ENCODE data around the gene STXBP1.
A peak's percentile ranks its signal among the peaks of the same experiment; 100 is the strongest.

Gene STXBP1

DNA sequence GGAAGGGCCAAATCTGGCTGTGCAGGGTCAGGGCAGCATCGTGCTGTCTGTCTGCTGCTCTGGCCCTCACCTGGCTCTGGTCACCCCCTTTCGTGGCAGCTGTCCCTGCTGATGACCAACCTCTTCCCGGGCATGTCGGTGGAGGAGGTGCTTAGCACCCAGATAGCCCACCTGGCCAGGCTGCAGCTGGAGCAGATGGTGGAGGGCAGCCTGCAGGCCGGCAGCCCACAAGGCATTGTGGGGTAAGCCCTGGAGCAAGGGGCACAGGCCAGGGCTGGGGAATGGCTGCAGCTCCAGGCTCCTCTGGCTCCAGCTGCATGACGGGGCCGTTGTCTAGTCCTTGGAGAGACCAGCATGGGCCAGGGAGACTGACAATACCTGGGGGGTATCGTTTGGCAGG is 114.8 kb downstream of the STXBP1 start:
- TF ChIP-seq TAF1 (IDR thresholded peaks at IDR 0.05; ENCODE audit: borderline replicate concordance, low read depth, low read length) (no peak), POLR2A (IDR thresholded peaks at IDR 0.05; ENCODE audit: low read depth, low read length) (no peak), POLR2AphosphoS5 (IDR thresholded peaks at IDR 0.05; ENCODE audit: low read depth, low read length) (no peak)
- no peak for DNase-seq (ENCODE audit: insufficient read length)
- FAIRE-seq: no peak

DNA sequence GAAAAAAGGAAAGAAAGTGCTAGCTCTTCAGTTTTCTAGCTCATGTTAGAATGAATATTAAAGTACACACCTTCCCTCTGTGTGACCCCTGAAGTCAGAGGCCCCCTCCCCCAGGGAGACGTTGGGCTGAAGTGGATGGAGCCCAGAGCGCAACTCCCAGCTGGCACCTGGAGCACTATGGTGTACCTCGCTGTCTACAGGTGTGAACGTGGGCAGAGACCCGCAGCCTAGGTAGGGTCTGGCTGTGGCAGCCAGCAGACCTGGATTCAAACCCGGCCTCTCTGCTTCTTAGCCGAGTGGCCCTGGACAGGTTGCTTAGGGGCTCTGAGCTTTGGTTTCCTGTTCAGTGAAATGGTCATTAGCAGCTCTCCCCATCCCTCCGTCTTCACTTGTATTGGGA is 116.7 kb downstream of the STXBP1 start:
- TF ChIP-seq TAF1 (IDR thresholded peaks at IDR 0.05; ENCODE audit: borderline replicate concordance, low read depth, low read length) (no peak), POLR2A (IDR thresholded peaks at IDR 0.05; ENCODE audit: low read depth, low read length) (no peak), POLR2AphosphoS5 (IDR thresholded peaks at IDR 0.05; ENCODE audit: low read depth, low read length) (no peak)
- no peak for FAIRE-seq
- no peak for DNase-seq (ENCODE audit: insufficient read length)

DNA sequence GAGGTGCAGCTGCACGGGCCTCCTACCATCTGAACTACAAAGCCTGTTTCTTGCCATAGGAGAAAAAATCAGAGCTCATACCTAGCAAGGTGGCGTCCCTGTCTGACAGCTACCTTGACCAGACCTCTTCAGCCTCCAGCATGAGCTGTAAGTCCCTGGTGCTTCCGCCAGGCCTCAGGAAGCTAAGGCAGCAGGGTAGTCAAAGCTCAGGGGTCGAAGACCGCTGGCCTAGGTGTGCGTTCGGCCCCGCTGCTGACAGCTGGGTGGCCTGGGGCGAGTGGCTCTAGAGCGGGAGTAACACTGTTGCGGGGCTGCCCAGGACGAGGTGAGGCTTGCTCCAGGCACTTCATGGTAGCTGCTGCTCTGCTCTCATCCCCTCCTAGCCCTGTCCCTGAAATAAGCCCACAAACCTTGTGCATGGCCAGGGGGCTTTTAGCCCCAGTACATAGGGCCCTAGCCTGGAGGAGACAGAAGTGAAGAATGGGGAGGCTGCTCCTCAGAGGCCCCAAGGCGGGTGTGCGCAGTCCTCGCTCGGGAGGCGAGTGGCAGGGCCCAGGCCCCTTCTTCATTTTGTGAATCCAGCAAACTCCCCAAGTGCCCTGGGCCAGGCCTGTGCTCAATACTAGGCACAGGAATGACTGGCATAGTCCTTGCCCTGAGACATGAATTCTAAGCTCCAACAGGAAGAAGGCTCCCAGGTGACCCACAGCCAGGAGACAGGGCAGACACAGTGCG is 117.6 kb downstream of the STXBP1 start:
- no peak for FAIRE-seq
- no peak for TF ChIP-seq POLR2AphosphoS5 (IDR thresholded peaks at IDR 0.05; ENCODE audit: low read depth, low read length)
- no peak for TF ChIP-seq TAF1 (IDR thresholded peaks at IDR 0.05; ENCODE audit: borderline replicate concordance, low read depth, low read length)
- TF ChIP-seq POLR2A (IDR thresholded peaks at IDR 0.05; ENCODE audit: low read depth, low read length): no peak
- DNase-seq (ENCODE audit: insufficient read length): no peak

DNA sequence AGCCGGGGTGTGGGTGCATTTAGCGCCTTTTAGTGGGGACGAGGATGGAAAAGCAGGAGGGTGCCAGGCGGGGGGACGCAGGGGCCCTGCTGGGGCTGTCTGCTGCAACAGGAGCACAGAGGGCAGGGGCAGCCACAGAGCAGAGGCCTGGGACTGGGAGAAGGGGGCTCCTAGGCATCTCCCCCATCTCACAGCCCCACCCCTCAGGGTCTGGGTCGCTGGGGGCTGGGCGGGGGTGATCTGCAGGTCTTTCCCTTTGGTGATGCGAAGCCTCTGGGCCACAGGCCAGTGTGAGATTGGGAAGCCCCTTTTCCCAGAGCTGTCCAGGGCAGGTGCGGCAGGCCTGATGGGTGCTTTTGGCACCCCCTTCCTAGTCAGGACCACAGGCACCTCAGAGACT is 118.2 kb downstream of the STXBP1 start:
- no peak for TF ChIP-seq POLR2A (IDR thresholded peaks at IDR 0.05; ENCODE audit: low read depth, low read length)
- no peak for TF ChIP-seq TAF1 (IDR thresholded peaks at IDR 0.05; ENCODE audit: borderline replicate concordance, low read depth, low read length)
- TF ChIP-seq POLR2AphosphoS5 (IDR thresholded peaks at IDR 0.05; ENCODE audit: low read depth, low read length): no peak
- FAIRE-seq (no peak), DNase-seq (ENCODE audit: insufficient read length) (no peak)

DNA sequence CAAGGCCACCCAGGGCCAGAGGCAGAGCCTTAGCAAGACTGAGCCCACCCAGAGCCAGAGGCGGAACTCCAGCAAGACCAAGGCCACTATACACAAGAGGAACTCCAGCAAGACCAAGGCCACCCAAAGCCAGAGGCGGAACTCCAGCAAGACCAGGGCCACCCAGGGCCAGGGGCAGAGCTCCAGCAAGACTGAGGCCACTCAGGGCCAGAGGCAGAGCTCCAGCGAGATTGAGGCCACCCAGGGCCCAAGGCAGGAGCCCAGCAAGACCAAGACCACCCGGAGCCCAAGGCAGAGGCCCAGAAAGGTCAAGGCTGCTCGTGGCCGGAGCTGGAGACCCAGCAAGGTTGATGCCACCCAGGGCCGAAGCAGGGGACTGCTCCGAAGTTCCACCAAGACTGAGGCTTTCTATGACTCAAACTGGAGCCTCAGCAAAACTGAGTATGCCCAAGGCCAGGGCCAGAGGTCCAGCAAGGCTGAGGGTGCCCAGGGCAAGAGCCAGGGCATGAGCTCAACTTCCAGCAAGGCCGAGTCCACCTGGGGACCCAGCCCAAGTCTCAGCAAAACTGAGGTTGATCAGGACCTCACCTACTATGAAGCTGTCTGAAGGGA is 118.8 kb downstream of the STXBP1 start:
- no peak for TF ChIP-seq POLR2A (IDR thresholded peaks at IDR 0.05; ENCODE audit: low read depth, low read length)
- no peak for TF ChIP-seq POLR2AphosphoS5 (IDR thresholded peaks at IDR 0.05; ENCODE audit: low read depth, low read length)
- TF ChIP-seq TAF1 (IDR thresholded peaks at IDR 0.05; ENCODE audit: borderline replicate concordance, low read depth, low read length): no peak
- FAIRE-seq: no peak
- DNase-seq (ENCODE audit: insufficient read length): no peak

DNA sequence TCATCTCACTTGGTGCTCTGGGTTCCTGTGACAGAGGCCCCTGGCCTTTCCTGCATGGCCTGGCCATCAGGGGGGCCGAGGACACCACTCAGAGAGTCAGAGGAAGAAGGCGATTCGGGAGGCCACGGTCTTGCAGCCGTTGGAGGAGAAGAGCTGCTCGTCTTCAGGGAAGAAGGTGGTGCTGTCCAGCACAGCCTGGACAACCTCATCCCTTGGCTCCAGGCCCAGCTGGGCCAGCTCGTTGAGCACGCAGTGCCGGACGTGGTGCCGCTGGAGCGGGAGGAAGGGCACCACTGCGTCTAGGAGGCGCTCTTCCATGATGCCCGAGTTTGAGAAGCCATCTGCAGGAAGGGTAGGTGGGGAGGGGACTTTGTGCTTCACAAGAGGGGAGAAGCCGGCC is 119.9 kb downstream of the STXBP1 start:
- DNase-seq (ENCODE audit: insufficient read length) (no peak), FAIRE-seq (no peak)
- TF ChIP-seq TAF1 (IDR thresholded peaks at IDR 0.05; ENCODE audit: borderline replicate concordance, low read depth, low read length) (no peak), POLR2A (IDR thresholded peaks at IDR 0.05; ENCODE audit: low read depth, low read length) (no peak), POLR2AphosphoS5 (IDR thresholded peaks at IDR 0.05; ENCODE audit: low read depth, low read length) (no peak)

DNA sequence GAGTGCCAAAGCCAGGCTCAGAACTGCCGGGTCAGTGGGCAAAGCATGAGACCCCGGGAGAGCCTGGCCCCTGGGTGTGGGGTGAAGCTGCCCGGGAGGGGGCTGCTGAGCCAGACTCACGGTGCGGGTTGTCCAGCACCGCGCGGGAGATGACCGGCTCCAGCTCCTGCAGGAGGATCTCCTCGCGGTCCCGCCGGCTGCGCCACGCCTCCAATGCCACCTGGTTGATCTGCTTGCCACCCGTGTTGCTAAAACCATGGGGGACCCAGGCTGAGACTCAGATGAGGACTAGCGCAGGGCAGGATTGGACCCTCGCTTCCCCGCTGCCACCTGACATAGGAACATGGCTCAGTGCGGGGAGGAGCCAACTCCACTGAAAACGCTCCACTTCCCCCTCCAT is 120.4 kb downstream of the STXBP1 start:
- no peak for DNase-seq (ENCODE audit: insufficient read length)
- no peak for TF ChIP-seq POLR2A (IDR thresholded peaks at IDR 0.05; ENCODE audit: low read depth, low read length)
- no peak for TF ChIP-seq POLR2AphosphoS5 (IDR thresholded peaks at IDR 0.05; ENCODE audit: low read depth, low read length)
- TF ChIP-seq TAF1 (IDR thresholded peaks at IDR 0.05; ENCODE audit: borderline replicate concordance, low read depth, low read length): no peak
- no peak for FAIRE-seq

DNA sequence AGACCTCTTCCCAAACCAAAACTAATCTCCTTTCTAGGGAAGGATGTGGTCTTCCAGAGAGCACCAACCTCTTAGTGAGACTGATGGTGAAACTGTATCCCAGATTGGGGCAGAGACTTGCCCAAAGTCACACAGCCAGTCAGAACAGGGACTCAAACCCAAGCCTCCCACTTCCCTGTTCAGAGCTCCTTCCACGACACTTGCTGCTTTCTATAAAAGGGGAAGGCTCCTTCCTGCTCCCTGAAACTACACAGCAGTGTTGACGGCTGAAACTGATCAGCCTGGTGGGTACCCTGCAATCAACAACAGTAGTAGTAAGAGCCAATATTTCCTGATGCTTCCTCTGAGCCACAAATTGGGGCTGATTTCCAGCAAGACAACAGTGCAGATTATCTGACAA is 121.5 kb downstream of the STXBP1 start:
- no peak for TF ChIP-seq TAF1 (IDR thresholded peaks at IDR 0.05; ENCODE audit: borderline replicate concordance, low read depth, low read length)
- no peak for TF ChIP-seq POLR2AphosphoS5 (IDR thresholded peaks at IDR 0.05; ENCODE audit: low read depth, low read length)
- no peak for TF ChIP-seq POLR2A (IDR thresholded peaks at IDR 0.05; ENCODE audit: low read depth, low read length)
- FAIRE-seq (no peak), DNase-seq (ENCODE audit: insufficient read length) (no peak)

DNA sequence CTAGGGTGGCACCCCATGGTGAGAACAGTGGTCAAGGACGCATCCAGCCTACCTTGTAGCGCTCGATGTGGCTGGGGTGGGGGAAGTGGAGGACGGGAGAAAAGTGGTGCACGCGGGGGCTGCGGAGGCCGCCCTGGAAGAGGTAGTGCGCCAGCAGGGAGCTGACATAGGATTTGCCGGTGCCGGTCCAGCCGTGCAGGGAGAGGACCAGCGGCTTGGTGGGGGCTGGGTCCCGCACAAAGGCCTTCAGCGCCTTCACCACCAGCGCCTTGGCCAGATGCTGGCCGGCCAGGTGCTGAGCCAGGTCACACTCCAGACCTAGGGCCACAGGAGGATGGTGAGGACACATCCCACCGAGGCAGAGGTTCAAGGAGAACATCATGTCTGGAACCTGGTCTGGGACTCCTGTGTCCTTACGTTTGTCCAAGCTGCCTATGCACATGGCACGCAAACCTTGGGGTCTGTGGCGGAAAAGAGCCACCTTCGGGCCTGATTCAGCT is 122.2 kb downstream of the STXBP1 start:
- no peak for DNase-seq (ENCODE audit: insufficient read length)
- no peak for FAIRE-seq
- TF ChIP-seq POLR2A (IDR thresholded peaks at IDR 0.05; ENCODE audit: low read depth, low read length): no peak
- TF ChIP-seq TAF1 (IDR thresholded peaks at IDR 0.05; ENCODE audit: borderline replicate concordance, low read depth, low read length): no peak
- no peak for TF ChIP-seq POLR2AphosphoS5 (IDR thresholded peaks at IDR 0.05; ENCODE audit: low read depth, low read length)

DNA sequence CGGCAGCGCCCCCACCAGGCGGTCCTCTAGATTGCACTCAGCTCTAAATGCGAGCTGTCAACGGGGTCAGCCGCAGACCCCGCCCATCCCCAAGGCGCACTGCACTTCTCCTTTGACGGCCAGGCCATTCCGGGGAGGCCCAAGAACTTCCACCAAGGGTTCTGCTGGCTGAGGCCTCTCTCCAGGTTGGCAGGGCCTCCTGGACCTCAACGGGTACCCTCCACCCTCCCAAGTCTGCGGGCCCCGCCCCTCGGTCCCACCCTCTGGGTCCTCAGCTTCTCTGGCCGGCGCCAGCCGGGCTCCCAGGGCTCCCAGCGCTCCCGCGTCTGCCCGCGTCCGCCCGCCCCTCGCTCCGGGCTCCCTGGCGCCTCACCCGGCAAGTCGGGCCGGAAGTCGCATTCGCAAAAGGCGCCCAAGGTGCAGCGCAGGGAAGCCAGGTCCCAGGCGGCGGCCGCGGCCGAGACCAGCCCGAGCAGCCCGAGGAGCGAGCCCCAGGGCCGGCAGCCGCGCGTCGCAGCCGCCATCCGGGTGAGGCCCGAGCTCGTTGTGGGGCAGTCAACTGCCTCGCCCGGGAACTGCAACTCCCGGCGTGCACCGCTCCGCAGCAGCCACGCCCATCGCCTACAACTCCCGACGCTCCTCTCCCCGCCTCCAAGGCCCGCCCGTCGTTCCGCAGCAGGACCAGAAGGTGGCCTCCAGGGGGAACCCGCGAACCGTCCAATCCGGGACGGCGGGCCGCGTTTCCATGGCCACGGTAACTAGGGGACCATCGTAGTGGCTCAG is 122.9 kb downstream of the STXBP1 start, which contains the start of gene TOR2A:
TOR2A (minus strand) TSS at position 548 of the 783 bp plus-strand sequence; CDS start at position 524, 24 bp downstream.
- peak; percentile 97 for DNase-seq (ENCODE audit: insufficient read length)
- TF ChIP-seq POLR2AphosphoS5 (IDR thresholded peaks at IDR 0.05; ENCODE audit: low read depth, low read length) (0 out of 2 replicates have a peak, but pooled peaks have one; percentile 53), TAF1 (IDR thresholded peaks at IDR 0.05; ENCODE audit: borderline replicate concordance, low read depth, low read length) (peak; percentile 61; the same call in 1 of the 2 replicates), POLR2A (IDR thresholded peaks at IDR 0.05; ENCODE audit: low read depth, low read length) (peak; percentile 83; the same call in 1 of the 2 replicates)
- peak; percentile 95 for FAIRE-seq

DNA sequence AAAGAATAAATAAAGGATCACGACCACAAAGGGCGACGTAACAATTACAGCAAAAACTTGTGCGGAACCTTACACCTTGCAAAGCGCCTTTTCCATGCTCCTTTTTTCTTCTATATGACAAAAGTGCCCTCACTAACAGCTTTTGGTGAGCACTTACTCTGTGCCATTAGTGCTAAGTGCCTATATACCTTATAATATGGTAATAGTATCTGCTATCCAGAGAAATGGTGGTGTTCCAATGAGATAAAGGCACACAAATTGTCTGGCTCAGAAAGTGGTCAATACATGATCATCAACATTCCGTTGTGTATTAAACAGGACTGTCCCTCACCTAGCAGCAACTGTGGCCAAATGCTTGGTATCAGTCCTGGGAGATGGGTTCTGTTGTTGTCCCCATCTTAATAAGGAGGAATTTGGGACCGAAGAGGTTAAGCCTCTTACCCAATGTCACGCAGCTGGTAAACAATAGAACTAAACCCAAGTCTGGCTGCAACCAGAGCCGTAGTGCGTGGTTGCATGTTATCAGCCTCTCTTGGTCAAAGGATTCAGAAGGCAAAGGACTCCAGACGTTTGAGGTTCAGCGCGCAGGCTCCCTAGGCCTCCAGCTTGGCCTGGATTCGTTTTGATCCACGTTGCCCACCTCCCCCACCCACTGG is 123.6 kb downstream of the STXBP1 start:
- no peak for FAIRE-seq
- TF ChIP-seq TAF1 (IDR thresholded peaks at IDR 0.05; ENCODE audit: borderline replicate concordance, low read depth, low read length) (no peak), POLR2AphosphoS5 (IDR thresholded peaks at IDR 0.05; ENCODE audit: low read depth, low read length) (no peak)
- no peak for DNase-seq (ENCODE audit: insufficient read length)
